Esophagus squamous epithelium (tissue), 4 donors: ENCODE measurements around the gene FGGY.

ENCODE experiments used
- CTCF ChIP-seq, 6 experiments: fragments of 450-650 bp in 4 of 6; fragments of 200-600 bp in 2 of 6; sonication (generic) in 2 of 6; IDR thresholded peaks; one replicate each; pipeline ENCODE4 v1.5.1; 2016 to 2019; ENCODE audit warnings: antibody characterized with exemption in 6 of 6, mild to moderate bottlenecking in 4 of 6, moderate library complexity in 4 of 6
- POLR2A ChIP-seq, 4 donors: fragments of 450-650 bp; IDR thresholded peaks; one replicate each; pipeline ENCODE4 v1.6.1; 2017; ENCODE audit warnings: antibody characterized with exemption in 4 of 4, mild to moderate bottlenecking in 4 of 4, moderate library complexity in 3 of 4

GRCh38 chr1:59394706-59395425, 98.0 kb downstream of the FGGY start:
- TF ChIP-seq CTCF (IDR thresholded peaks at IDR 0.05), result no peak
- TF ChIP-seq POLR2A (IDR thresholded peaks at IDR 0.05), result no peak
